ENCODE measurements around the gene PCDHB2.

Gene PCDHB2

DNA sequence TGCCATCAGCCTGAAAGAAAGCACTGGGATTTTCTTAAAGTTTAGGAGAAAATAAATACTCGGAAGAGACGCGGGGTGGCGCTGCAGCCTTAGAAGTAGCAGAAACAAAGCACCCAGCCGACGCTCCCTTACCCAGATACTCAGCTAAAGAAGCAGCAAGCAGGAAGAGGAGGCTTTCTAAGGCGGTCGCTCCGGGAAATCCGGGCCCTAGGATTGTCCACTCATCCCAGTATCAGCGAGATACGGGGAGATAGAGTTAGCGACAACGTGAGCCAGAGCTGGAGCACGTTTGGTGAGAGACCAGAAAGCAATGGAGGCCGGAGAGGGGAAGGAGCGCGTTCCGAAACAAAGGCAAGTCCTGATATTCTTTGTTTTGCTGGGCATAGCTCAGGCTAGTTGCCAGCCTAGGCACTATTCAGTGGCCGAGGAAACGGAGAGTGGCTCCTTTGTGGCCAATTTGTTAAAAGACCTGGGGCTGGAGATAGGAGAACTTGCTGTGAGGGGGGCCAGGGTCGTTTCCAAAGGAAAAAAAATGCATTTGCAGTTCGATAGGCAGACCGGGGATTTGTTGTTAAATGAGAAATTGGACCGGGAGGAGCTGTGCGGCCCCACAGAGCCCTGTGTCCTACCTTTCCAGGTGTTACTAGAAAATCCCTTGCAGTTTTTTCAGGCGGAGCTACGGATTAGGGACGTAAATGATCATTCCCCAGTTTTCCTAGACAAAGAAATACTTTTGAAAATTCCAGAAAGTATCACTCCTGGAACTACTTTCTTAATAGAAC lies at the start of gene PCDHB2:
TSS of gene PCDHB2 (plus strand) at position 135 of the 782 bp plus-strand sequence. CDS start at position 311, 176 bp downstream.
- H3K4me3 ChIP-seq (ENCODE audit: low read depth, low read length), result peak within 1 kb of the TSS; percentile 21
- in situ Hi-C loops (cut with HindIII; ENCODE audit: low sequenced_read_pairs), result no loop called here
- DNase-seq (ENCODE audit: low read depth), result no peak
- TF ChIP-seq, protein P1, sequence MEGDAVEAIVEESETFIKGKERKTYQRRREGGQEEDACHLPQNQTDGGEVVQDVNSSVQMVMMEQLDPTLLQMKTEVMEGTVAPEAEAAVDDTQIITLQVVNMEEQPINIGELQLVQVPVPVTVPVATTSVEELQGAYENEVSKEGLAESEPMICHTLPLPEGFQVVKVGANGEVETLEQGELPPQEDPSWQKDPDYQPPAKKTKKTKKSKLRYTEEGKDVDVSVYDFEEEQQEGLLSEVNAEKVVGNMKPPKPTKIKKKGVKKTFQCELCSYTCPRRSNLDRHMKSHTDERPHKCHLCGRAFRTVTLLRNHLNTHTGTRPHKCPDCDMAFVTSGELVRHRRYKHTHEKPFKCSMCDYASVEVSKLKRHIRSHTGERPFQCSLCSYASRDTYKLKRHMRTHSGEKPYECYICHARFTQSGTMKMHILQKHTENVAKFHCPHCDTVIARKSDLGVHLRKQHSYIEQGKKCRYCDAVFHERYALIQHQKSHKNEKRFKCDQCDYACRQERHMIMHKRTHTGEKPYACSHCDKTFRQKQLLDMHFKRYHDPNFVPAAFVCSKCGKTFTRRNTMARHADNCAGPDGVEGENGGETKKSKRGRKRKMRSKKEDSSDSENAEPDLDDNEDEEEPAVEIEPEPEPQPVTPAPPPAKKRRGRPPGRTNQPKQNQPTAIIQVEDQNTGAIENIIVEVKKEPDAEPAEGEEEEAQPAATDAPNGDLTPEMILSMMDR (IDR thresholded peaks at IDR 0.05; ENCODE audit: low read depth, low read length, missing control alignments), result peak; percentile 9

DNA sequence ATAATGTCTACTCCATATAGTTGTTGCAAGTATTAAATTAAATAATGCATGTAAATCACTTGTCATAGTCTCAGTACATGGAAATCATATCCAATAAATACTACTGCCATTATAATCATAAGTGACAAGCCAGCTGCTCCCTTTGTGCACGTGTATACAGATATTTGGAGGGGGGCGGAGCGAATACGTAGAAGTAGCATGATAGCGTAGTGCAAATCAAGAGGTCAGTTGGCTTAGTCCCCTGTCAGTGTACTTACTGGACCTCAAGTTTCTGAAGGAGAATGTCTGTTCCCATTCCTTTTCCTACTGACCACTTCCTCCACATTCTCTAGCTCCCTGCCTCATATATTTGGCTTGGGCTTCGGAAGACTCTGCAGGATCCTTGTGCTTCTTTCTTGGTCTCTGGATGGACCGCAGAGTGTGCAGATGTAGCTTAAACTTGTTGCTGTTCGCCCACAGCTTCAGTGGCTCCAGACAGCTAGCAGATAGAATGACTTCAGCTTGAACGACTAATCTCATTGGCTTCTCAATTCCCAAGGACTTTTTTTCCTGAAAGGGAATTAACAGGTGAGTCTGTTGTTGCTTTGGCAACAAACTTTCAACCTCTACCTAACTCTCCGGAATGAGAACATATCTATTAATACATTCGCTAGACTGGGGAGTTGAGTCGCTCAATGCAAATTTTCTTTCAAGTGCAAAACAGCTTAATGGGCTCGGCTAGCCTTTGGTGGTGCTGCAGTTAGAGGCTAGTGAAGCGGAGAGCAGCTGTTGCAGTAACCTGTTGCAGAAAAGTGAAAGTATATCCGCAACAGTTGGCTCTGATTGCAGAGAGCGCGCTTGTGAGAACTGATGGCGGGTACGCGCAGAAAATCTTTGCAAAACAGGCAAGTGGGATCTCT lies 43.5 kb upstream of the PCDHB2 start, which contains the start of gene PCDHB1:
TSS of gene PCDHB1 (plus strand) at position 753 of the 899 bp plus-strand sequence. CDS start at position 850, 97 bp downstream.
- DNase-seq (ENCODE audit: low read depth), result no peak
- TF ChIP-seq, protein P1 (IDR thresholded peaks at IDR 0.05; ENCODE audit: low read depth, low read length, missing control alignments), result no peak
- in situ Hi-C loops (cut with HindIII; ENCODE audit: low sequenced_read_pairs), result no loop called here
- peak within 1 kb of the TSS; percentile 20 for H3K4me3 ChIP-seq (ENCODE audit: low read depth, low read length)

DNA sequence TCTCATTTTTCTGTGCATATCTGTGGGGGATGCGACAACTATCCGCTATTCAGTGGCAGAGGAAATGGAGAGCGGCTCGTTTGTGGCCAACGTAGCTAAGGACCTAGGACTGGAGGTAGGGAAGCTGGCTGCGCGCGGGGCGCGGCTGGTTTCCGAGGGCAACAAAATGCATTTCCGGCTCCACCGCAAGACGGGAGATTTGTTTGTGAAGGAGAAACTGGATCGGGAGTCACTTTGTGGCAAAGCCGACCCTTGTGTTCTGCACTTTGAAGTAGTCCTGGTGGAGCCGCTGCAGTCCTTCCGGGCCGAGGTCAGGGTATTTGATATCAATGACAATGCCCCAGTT lies 42.9 kb upstream of the PCDHB2 start:
- in situ Hi-C loops (cut with HindIII; ENCODE audit: low sequenced_read_pairs), result no loop called here
- no peak for DNase-seq (ENCODE audit: low read depth)
- TF ChIP-seq, protein P1 (IDR thresholded peaks at IDR 0.05; ENCODE audit: low read depth, low read length, missing control alignments), result no peak
- peak overlapping the region; percentile 20 for H3K4me3 ChIP-seq (ENCODE audit: low read depth, low read length)

DNA sequence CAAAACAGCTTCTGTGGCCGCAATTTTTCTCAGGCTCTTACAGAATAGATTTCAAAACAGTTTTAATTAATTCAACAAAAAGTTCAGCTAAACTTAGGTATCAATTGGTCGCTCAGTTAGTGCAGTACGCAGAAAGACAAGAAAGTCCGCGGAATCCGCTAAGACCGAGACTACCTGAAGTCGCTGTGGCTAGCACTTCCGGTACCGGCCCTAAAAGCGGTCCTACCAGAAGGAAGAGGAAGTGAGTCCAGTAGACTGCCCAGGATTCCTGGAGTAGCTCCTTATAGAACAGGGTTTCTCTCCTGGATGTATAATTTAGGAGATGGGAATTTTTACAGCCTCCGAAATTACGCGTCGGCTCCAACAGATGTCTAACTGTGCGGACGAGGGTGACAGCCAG lies 16.6 kb upstream of the PCDHB2 start:
- DNase-seq (ENCODE audit: low read depth), result no peak
- in situ Hi-C loops (cut with HindIII; ENCODE audit: low sequenced_read_pairs), result no loop called here
- no peak overlapping the region for H3K4me3 ChIP-seq (ENCODE audit: low read depth, low read length)
- TF ChIP-seq, protein P1 (IDR thresholded peaks at IDR 0.05; ENCODE audit: low read depth, low read length, missing control alignments), result no peak

DNA sequence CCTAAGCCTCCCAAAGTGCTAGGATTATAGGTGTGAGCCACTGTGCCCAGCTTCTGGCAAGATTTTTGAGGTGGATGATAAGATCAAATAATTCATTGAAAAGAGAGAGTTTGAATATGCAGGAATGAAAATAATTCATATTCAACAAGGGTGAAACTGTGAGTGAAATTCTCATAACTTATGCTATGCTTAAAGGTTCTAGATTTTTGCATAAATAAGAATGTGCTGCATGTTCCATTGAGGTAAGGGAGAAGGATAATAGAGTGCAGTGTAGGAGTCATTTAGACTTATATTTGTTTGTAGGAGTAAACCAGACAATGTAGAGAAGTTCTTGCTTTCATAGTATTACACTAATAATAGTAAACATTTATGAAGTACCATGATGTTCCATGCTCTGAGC lies 12.2 kb upstream of the PCDHB2 start:
- in situ Hi-C loops (cut with HindIII; ENCODE audit: low sequenced_read_pairs), result no loop called here
- DNase-seq (ENCODE audit: low read depth), result no peak
- TF ChIP-seq, protein P1 (IDR thresholded peaks at IDR 0.05; ENCODE audit: low read depth, low read length, missing control alignments), result no peak
- H3K4me3 ChIP-seq (ENCODE audit: low read depth, low read length), result no peak overlapping the region

DNA sequence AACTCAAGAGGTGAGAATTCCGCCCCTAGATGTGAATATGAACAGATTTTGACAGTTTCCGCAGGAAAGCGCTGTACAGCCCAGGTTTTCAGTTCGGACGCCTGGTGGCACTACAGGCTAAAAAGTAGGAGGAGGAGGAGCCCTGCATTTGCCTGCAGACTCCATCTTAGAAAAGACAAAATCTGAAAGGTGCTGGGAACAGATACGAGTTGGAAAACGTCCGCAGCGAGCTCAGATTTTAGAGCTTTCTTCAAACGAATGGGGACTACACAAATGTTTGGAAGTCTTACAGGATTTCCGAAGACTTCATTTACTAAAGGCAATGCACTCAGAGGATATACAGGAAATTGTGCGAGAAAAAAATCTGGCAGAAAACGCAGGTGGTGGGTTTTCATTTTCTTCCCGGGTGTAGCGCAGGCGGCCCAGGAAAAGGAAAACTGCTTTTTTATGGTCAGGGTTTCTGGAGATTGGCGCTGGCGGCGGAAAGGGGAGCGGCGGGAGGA lies 9.9 kb upstream of the PCDHB2 start:
- DNase-seq (ENCODE audit: low read depth), result no peak
- TF ChIP-seq, protein P1 (IDR thresholded peaks at IDR 0.05; ENCODE audit: low read depth, low read length, missing control alignments), result no peak
- in situ Hi-C loops (cut with HindIII; ENCODE audit: low sequenced_read_pairs), result no loop called here
- H3K4me3 ChIP-seq (ENCODE audit: low read depth, low read length), result peak overlapping the region; percentile 11
